DOHH2 (cell line): ENCODE data around the gene NT5DC3.

Experiments
- H3F3A ChIP-seq: fragments of 200-600 bp; sonication (generic), shearing (Covaris generic); 2 replicates; pipeline ENCODE4 v1.6.0; 2016; ENCODE audit warnings: antibody characterized with exemption, mild to moderate bottlenecking; ENCODE audit not compliant: control insufficient read depth, insufficient read depth
- H3K27ac ChIP-seq: fragments of 200-600 bp; sonication (generic); 2 replicates; pipeline ENCODE4 v1.5.1; 2014; ENCODE audit warnings: low read depth, mild to moderate bottlenecking, low read length, moderate library complexity
- H3K27me3 ChIP-seq: fragments of 200-600 bp; sonication (generic); 2 replicates; pipeline ENCODE4 v1.6.1; 2014; ENCODE audit warnings: mild to moderate bottlenecking, low read length, mixed read lengths; ENCODE audit not compliant: control insufficient read depth
- H3K36me3 ChIP-seq: fragments of 200-600 bp; sonication (generic); 2 replicates; pipeline ENCODE4 v1.6.1; 2014; ENCODE audit warnings: mild to moderate bottlenecking, low read length, moderate library complexity, mixed read lengths; ENCODE audit not compliant: control insufficient read depth
- H3K4me1 ChIP-seq: fragments of 200-600 bp; sonication (generic); 2 replicates; pipeline ENCODE4 v1.6.1; 2014; ENCODE audit warnings: mild to moderate bottlenecking, low read length, mixed read lengths; ENCODE audit not compliant: control insufficient read depth
- H3K4me2 ChIP-seq: fragments of 200-600 bp; sonication (generic); 2 replicates; pipeline ENCODE4 v1.6.0; 2014; ENCODE audit warnings: mild to moderate bottlenecking, low read length, moderate library complexity
- H3K4me3 ChIP-seq: fragments of 200-600 bp; sonication (generic); 2 replicates; pipeline ENCODE4 v1.5.1; 2014; ENCODE audit warnings: mild to moderate bottlenecking, low read length, mixed read lengths
- H3K79me2 ChIP-seq: fragments of 200-600 bp; sonication (generic); 2 replicates; pipeline ENCODE4 v1.6.1; 2014; ENCODE audit warnings: mild to moderate bottlenecking, low read length, mixed read lengths; ENCODE audit not compliant: control insufficient read depth
- H3K9me2 ChIP-seq: fragments of 200-600 bp; sonication (generic); replicated peaks from 2 replicates; pipeline ENCODE4 v1.6.1; 2014; ENCODE audit warnings: mild to moderate bottlenecking, low read length, mixed read lengths; ENCODE audit not compliant: control insufficient read depth
- H3K9me3 ChIP-seq: fragments of 200-600 bp; sonication (generic); 2 replicates; pipeline ENCODE4 v1.6.1; 2014; ENCODE audit warnings: antibody characterized with exemption, low read length, mixed read lengths; ENCODE audit not compliant: control insufficient read depth, insufficient read depth
- H4K20me1 ChIP-seq: fragments of 200-600 bp; sonication (generic); 2 replicates; pipeline ENCODE4 v1.6.0; 2014; ENCODE audit warnings: low read depth, mild to moderate bottlenecking, antibody characterized with exemption, low read length, moderate library complexity; ENCODE audit not compliant: control insufficient read depth, insufficient read depth
- EZH2phosphoT487 ChIP-seq: fragments of 200-600 bp; sonication (generic); IDR thresholded peaks from 2 replicates; pipeline ENCODE4 v1.6.1; 2017; ENCODE audit warnings: borderline replicate concordance, mild to moderate bottlenecking, antibody characterized with exemption, low read length, moderate library complexity, mixed read lengths
- TF ChIP-seq, protein P1 (sequence below): fragments of 200-600 bp; sonication (generic); IDR thresholded peaks from one replicate; pipeline ENCODE4 v1.5.1; 2014; ENCODE audit warnings: antibody characterized with exemption, mild to moderate bottlenecking, low read depth, low read length; ENCODE audit not compliant: poor library complexity, severe bottlenecking

NT5DC3 gene

DNA sequence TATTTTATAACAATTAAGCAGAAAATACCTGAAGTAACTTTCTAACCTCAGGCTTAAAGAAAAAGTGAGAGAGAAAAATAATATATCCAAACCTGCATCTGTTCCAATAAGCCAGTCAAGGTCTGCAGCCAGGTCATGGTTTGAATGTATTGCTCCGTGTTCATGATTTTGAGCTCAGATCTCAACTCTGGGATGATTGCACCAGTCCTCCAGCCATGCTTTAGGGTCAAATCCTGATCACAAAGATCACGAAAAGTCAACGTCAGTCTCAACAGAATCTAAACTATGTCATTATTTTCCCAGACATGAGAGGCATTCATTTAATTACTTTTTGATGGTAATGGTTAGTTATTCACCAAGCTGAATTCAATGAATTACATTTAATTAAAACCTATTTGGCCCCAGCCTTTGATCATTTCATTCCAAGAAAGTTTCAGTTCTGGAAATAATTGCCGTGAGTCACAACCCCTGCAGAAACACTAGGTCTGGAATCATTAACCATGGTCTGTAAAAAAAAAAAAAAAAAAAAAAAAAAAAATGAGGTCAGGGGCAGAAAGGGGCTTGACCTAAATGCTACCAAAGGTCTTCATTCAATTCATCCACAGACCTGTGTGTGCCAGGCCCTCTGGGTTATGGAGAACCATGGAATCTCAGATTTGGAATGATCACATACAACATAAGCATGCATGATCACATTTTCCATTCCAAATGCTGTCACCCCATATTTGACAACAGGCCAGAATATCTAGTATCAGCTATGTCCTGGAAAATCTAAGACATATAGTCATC lies 55.6 kb downstream of the NT5DC3 start:
- TF ChIP-seq, protein P1, sequence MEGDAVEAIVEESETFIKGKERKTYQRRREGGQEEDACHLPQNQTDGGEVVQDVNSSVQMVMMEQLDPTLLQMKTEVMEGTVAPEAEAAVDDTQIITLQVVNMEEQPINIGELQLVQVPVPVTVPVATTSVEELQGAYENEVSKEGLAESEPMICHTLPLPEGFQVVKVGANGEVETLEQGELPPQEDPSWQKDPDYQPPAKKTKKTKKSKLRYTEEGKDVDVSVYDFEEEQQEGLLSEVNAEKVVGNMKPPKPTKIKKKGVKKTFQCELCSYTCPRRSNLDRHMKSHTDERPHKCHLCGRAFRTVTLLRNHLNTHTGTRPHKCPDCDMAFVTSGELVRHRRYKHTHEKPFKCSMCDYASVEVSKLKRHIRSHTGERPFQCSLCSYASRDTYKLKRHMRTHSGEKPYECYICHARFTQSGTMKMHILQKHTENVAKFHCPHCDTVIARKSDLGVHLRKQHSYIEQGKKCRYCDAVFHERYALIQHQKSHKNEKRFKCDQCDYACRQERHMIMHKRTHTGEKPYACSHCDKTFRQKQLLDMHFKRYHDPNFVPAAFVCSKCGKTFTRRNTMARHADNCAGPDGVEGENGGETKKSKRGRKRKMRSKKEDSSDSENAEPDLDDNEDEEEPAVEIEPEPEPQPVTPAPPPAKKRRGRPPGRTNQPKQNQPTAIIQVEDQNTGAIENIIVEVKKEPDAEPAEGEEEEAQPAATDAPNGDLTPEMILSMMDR: no peak
- Histone ChIP-seq H3K79me2 (no peaks in the 10 kb centered on the region), H3K4me1 (no peaks in the 10 kb centered on the region), H3K4me3 (no peak overlapping the region), H3K27ac (no peak overlapping the region), H3K27me3 (no peaks in the 10 kb centered on the region), H3K9me3 (no peaks in the 10 kb centered on the region), H4K20me1 (no peaks in the 10 kb centered on the region), H3F3A (no peaks in the 10 kb centered on the region), H3K36me3 (no peaks in the 10 kb centered on the region), H3K9me2 (no peaks in the 10 kb centered on the region), H3K4me2 (no peak overlapping the region)

GRCh38 chr12:103783744-103784664 lies 57.0 kb downstream of the NT5DC3 start:
- Histone ChIP-seq H3K27ac (no peak overlapping the region), H3K79me2 (no peaks in the 10 kb centered on the region), H3K36me3 (no peaks in the 10 kb centered on the region), H3K4me3 (no peak overlapping the region), H3K9me3 (no peaks in the 10 kb centered on the region), H3K4me1 (no peaks in the 10 kb centered on the region), H3F3A (no peaks in the 10 kb centered on the region), H3K4me2 (no peak overlapping the region), H4K20me1 (no peaks in the 10 kb centered on the region), H3K9me2 (no peaks in the 10 kb centered on the region), H3K27me3 (no peaks in the 10 kb centered on the region)
- TF ChIP-seq EZH2phosphoT487: no peak
- TF ChIP-seq, protein P1: no peak

GRCh38 chr12:103782399-103782798 lies 58.6 kb downstream of the NT5DC3 start:
- H3K9me3 ChIP-seq: no peaks in the 10 kb centered on the region
- no peak overlapping the region for H3K4me2 ChIP-seq
- H3K27ac ChIP-seq: no peak overlapping the region
- H3K36me3 ChIP-seq: no peaks in the 10 kb centered on the region
- TF ChIP-seq, protein P1: no peak
- TF ChIP-seq EZH2phosphoT487: no peak
- no peaks in the 10 kb centered on the region for H3K9me2 ChIP-seq
- H3K4me1 ChIP-seq: no peaks in the 10 kb centered on the region
- no peaks in the 10 kb centered on the region for H3K79me2 ChIP-seq
- no peaks in the 10 kb centered on the region for H3K27me3 ChIP-seq
- no peak overlapping the region for H3K4me3 ChIP-seq
- H4K20me1 ChIP-seq: no peaks in the 10 kb centered on the region
- no peaks in the 10 kb centered on the region for H3F3A ChIP-seq
